ENCODE data around the gene UBE2O. TPM values are rescaled to one million over a fixed set of nuclear protein-coding genes. Genes with fewer than 3 reads are reported as not detected.
A peak's percentile ranks its signal among the peaks of the same experiment; 100 is the strongest.

Gene UBE2O
- polyA plus RNA-seq, 4 donors, result 5.7 to 19.7 (median 9.6) TPM

GRCh38 chr17:76397687-76398522 is 55.0 kb downstream of the UBE2O start:
- no peak for FAIRE-seq
- H3K9me3 ChIP-seq (ENCODE audit: control insufficient read depth in 2 of 2, insufficient read depth in 1 of 2, low read depth in 1 of 2, low read length in 1 of 2), result no peaks in the 10 kb centered on the region
- H3K27ac ChIP-seq (ENCODE audit: low read depth in 1 of 3, low read length in 2 of 3), result no peak overlapping the region
- no peaks in the 10 kb centered on the region for H3K27me3 ChIP-seq (ENCODE audit: control insufficient read depth in 3 of 3, insufficient read depth in 3 of 3, low read length in 3 of 3)
- peak; percentile 83 to 88 for DNase-seq
- 54 to 59% (median 54%) methylated on average over 16 of the region's 16 CpGs for WGBS, 3 donors
- peaks cover 17 to 91% (median 20%) of the 10 kb centered on the region in 3 donors for H3K36me3 ChIP-seq (ENCODE audit: control insufficient read depth in 3 of 3, insufficient read depth in 2 of 3, low read depth in 1 of 3, low read length in 3 of 3)
- no peak overlapping the region for H3K4me3 ChIP-seq (ENCODE audit: low read depth in 1 of 3, low read length in 3 of 3)
- peaks cover 0 to 4% (median 0%) of the 10 kb centered on the region in 3 donors for H3K4me1 ChIP-seq (ENCODE audit: control insufficient read depth in 3 of 3, insufficient read depth in 2 of 3, low read depth in 1 of 3, low read length in 2 of 3)

GRCh38 chr17:76397184-76397583 is 55.8 kb downstream of the UBE2O start:
- H3K9me3 ChIP-seq (ENCODE audit: control insufficient read depth in 2 of 2, insufficient read depth in 1 of 2, low read depth in 1 of 2, low read length in 1 of 2), result no peaks in the 10 kb centered on the region
- H3K4me3 ChIP-seq (ENCODE audit: low read depth in 1 of 3, low read length in 3 of 3), result no peak overlapping the region
- 85 to 92% (median 91%) methylated on average over 8 of the region's 8 CpGs for whole genome bisulfite sequencing, 3 donors
- DNase-seq (no peak), FAIRE-seq (no peak)
- H3K27ac ChIP-seq (ENCODE audit: low read depth in 1 of 3, low read length in 2 of 3), result no peak overlapping the region
- H3K36me3 ChIP-seq (ENCODE audit: control insufficient read depth in 3 of 3, insufficient read depth in 2 of 3, low read depth in 1 of 3, low read length in 3 of 3), result peaks cover 15 to 88% (median 17%) of the 10 kb centered on the region in 3 donors
- no peaks in the 10 kb centered on the region for H3K27me3 ChIP-seq (ENCODE audit: control insufficient read depth in 3 of 3, insufficient read depth in 3 of 3, low read length in 3 of 3)
- peaks cover 0 to 4% (median 0%) of the 10 kb centered on the region in 3 donors for H3K4me1 ChIP-seq (ENCODE audit: control insufficient read depth in 3 of 3, insufficient read depth in 2 of 3, low read depth in 1 of 3, low read length in 2 of 3)

- Histone ChIP-seq H3K27ac (ENCODE audit: low read depth in 1 of 3, low read length in 2 of 3) (peak overlapping the region in 1 of 3 donors; percentile 63), H3K4me1 (ENCODE audit: control insufficient read depth in 3 of 3, insufficient read depth in 2 of 3, low read depth in 1 of 3, low read length in 2 of 3) (peaks cover 0 to 4% (median 0%) of the 10 kb centered on the region in 3 donors), H3K4me3 (ENCODE audit: low read depth in 1 of 3, low read length in 3 of 3) (no peak overlapping the region), H3K36me3 (ENCODE audit: control insufficient read depth in 3 of 3, insufficient read depth in 2 of 3, low read depth in 1 of 3, low read length in 3 of 3) (peaks cover 14 to 89% (median 18%) of the 10 kb centered on the region in 3 donors), H3K27me3 (ENCODE audit: control insufficient read depth in 3 of 3, insufficient read depth in 3 of 3, low read length in 3 of 3) (no peaks in the 10 kb centered on the region), H3K9me3 (ENCODE audit: control insufficient read depth in 2 of 2, insufficient read depth in 1 of 2, low read depth in 1 of 2, low read length in 1 of 2) (no peaks in the 10 kb centered on the region)
- DNase-seq (peak in 1 of 2 donors; percentile 93), FAIRE-seq (no peak)
- 27 to 77% (median 34%) methylated on average over 12 to 15 of the region's 15 CpGs for WGBS, 3 donors
Observed at GRCh38 chr17:76395980-76396379, 57.0 kb downstream of the UBE2O start.

DNA sequence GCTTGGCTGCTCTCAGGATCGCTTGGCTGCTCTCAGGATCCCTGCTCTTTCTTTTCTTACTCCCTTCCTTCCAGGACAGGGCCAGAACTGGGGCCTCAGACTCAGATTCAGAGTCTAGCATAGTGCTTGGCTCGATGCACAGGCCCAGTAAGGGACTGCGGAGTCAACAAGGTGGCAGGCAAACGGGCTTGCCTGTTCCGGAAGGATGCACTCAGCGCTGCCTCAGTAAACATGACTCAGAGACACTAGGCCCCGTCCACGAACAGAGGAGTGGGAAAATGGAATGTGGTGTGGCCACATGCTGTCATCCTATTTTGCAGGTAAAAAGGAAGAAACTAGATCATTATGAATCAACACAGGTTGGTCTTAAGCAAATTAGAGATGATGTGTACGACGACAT is 58.8 kb downstream of the UBE2O start:
- no peak overlapping the region for H3K27ac ChIP-seq (ENCODE audit: low read depth in 1 of 3, low read length in 2 of 3)
- H3K27me3 ChIP-seq (ENCODE audit: control insufficient read depth in 3 of 3, insufficient read depth in 3 of 3, low read length in 3 of 3), result no peaks in the 10 kb centered on the region
- H3K4me3 ChIP-seq (ENCODE audit: low read depth in 1 of 3, low read length in 3 of 3), result no peak overlapping the region
- FAIRE-seq (no peak), DNase-seq (no peak)
- no peaks in the 10 kb centered on the region for H3K9me3 ChIP-seq (ENCODE audit: control insufficient read depth in 2 of 2, insufficient read depth in 1 of 2, low read depth in 1 of 2, low read length in 1 of 2)
- WGBS, 3 donors, result 89 to 97% (median 93%) methylated on average over 10 of the region's 10 CpGs
- H3K36me3 ChIP-seq (ENCODE audit: control insufficient read depth in 3 of 3, insufficient read depth in 2 of 3, low read depth in 1 of 3, low read length in 3 of 3), result peaks cover 3 to 87% (median 13%) of the 10 kb centered on the region in 3 donors
- H3K4me1 ChIP-seq (ENCODE audit: control insufficient read depth in 3 of 3, insufficient read depth in 2 of 3, low read depth in 1 of 3, low read length in 2 of 3), result peaks cover 0 to 4% (median 0%) of the 10 kb centered on the region in 3 donors

DNA sequence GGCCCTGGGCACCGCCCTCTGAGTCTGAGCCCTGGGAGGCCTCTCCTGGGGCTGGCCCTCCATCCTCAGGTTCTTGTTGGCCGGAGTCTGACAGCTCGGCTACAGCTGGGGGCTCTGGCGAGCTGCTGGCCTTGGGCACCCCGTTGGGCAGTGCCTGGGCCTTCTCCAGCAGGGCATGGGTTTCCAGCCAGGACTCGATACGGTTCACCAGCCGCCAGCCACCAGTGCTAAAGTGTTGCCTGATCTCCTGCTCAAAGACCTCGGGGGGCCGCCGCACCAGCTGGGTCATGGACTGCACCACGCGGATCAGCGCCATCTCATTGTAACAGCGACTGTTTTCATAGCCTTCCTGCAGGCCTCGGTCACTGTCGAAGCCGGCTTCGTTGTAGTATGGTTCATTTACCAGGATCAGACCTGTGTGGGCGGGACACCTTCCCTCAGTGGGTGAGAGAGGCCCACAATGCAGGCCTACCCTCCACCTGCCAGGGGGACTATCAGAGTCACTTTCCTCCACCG is 61.7 kb downstream of the UBE2O start:
- peaks cover 3 to 65% (median 13%) of the 10 kb centered on the region in 3 donors for H3K36me3 ChIP-seq (ENCODE audit: control insufficient read depth in 3 of 3, insufficient read depth in 2 of 3, low read depth in 1 of 3, low read length in 3 of 3)
- 96 to 97% (median 96%) methylated on average over 21 of the region's 21 CpGs for WGBS, 3 donors
- no peak for FAIRE-seq
- no peaks in the 10 kb centered on the region for H3K9me3 ChIP-seq (ENCODE audit: control insufficient read depth in 2 of 2, insufficient read depth in 1 of 2, low read depth in 1 of 2, low read length in 1 of 2)
- H3K27ac ChIP-seq (ENCODE audit: low read depth in 1 of 3, low read length in 2 of 3), result no peak overlapping the region
- H3K27me3 ChIP-seq (ENCODE audit: control insufficient read depth in 3 of 3, insufficient read depth in 3 of 3, low read length in 3 of 3), result peaks cover 0 to 7% (median 0%) of the 10 kb centered on the region in 3 donors
- DNase-seq, result no peak
- peaks cover 0 to 4% (median under 1%) of the 10 kb centered on the region in 3 donors for H3K4me1 ChIP-seq (ENCODE audit: control insufficient read depth in 3 of 3, insufficient read depth in 2 of 3, low read depth in 1 of 3, low read length in 2 of 3)
- no peak overlapping the region for H3K4me3 ChIP-seq (ENCODE audit: low read depth in 1 of 3, low read length in 3 of 3)

DNA sequence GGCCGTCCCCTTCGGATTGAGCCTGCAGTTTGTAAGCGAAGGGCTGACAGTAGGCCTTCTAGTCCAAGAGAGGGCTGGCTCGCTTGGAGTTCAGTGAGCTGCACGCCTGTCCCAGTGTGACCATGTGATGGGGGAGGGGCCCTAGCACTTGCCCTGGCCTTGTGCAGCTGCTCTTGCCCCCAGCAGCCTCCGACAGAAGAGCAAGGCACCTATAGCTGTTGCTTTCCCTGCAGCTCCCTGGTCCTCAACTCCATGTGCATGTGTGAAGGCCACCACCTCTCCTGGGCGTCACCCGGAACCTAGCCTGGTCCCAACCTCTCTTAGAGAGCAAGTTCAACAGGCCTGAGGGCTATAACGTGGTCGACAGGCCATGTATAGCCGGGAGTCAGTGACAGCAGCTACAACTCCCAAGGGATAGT is 62.9 kb downstream of the UBE2O start:
- H3K4me3 ChIP-seq (ENCODE audit: low read depth in 1 of 3, low read length in 3 of 3), result no peak overlapping the region
- FAIRE-seq (no peak), DNase-seq (no peak)
- H3K9me3 ChIP-seq (ENCODE audit: control insufficient read depth in 2 of 2, insufficient read depth in 1 of 2, low read depth in 1 of 2, low read length in 1 of 2), result no peaks in the 10 kb centered on the region
- H3K36me3 ChIP-seq (ENCODE audit: control insufficient read depth in 3 of 3, insufficient read depth in 2 of 3, low read depth in 1 of 3, low read length in 3 of 3), result peaks cover 3 to 53% (median 6%) of the 10 kb centered on the region in 3 donors
- peaks cover 0 to 20% (median 0%) of the 10 kb centered on the region in 3 donors for H3K27me3 ChIP-seq (ENCODE audit: control insufficient read depth in 3 of 3, insufficient read depth in 3 of 3, low read length in 3 of 3)
- H3K27ac ChIP-seq (ENCODE audit: low read depth in 1 of 3, low read length in 2 of 3), result no peak overlapping the region
- WGBS, 3 donors, result 88 to 96% (median 89%) methylated on average over 11 of the region's 11 CpGs
- peaks cover 0 to 12% (median 0%) of the 10 kb centered on the region in 3 donors for H3K4me1 ChIP-seq (ENCODE audit: control insufficient read depth in 3 of 3, insufficient read depth in 2 of 3, low read depth in 1 of 3, low read length in 2 of 3)

DNA sequence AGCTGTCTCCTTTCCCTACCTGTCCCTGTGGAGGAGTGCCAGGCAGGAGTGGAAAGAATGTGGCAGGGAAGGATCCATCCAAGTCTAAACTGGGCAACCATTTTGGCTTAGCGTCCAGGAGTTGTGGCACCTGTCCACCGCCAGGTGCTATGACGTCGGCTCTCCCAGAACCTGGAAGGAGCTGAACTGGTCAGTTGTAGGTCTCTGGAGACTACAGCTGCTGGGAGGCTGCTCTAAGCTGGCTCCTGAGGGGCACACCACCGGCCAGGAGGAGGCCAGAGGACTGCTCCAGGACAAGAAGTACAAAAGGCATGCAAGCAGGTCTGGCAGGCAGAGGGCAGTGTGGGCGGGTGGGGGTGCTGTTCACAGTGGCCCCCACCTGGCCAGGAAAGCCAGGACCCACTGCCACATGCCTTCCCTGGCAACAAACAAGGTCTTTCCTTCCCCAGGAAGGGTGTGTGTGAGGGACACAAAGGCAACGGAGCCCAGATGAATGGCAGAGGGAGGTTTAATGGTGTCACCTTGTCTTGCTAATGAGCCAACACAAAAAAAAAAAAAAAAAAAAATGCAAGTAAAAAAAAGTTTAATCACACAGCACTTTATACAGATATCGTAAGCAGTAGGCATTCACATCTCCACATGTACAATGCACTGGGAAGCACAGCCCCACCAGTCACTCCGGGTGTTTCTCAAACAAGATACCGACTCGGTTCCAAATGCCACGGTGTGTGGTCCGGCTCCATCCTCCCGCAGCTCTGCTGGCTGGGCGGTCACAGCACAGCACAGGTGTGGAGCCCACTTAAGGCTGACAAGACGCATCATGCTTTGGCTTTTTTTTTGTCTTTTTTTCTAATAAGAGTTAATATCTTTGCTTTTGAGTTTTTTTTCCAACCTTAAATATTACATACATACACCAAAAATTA is 63.7 kb downstream of the UBE2O start:
- no peak overlapping the region for H3K27ac ChIP-seq (ENCODE audit: low read depth in 1 of 3, low read length in 2 of 3)
- peaks cover 3 to 51% (median 5%) of the 10 kb centered on the region in 3 donors for H3K36me3 ChIP-seq (ENCODE audit: control insufficient read depth in 3 of 3, insufficient read depth in 2 of 3, low read depth in 1 of 3, low read length in 3 of 3)
- no peak overlapping the region for H3K4me3 ChIP-seq (ENCODE audit: low read depth in 1 of 3, low read length in 3 of 3)
- H3K27me3 ChIP-seq (ENCODE audit: control insufficient read depth in 3 of 3, insufficient read depth in 3 of 3, low read length in 3 of 3), result peaks cover 0 to 26% (median 0%) of the 10 kb centered on the region in 3 donors
- DNase-seq, result no peak
- FAIRE-seq, result no peak
- H3K4me1 ChIP-seq (ENCODE audit: control insufficient read depth in 3 of 3, insufficient read depth in 2 of 3, low read depth in 1 of 3, low read length in 2 of 3), result peaks cover 0 to 13% (median 0%) of the 10 kb centered on the region in 3 donors
- no peaks in the 10 kb centered on the region for H3K9me3 ChIP-seq (ENCODE audit: control insufficient read depth in 2 of 2, insufficient read depth in 1 of 2, low read depth in 1 of 2, low read length in 1 of 2)
- WGBS, 3 donors, result 84 to 88% (median 86%) methylated on average over 16 of the region's 16 CpGs

Data from small intestine (tissue), 7 donors.